SH-SY5Y (cell line): ENCODE data around the gene RHBDF2.

Source experiments
- GATA2 ChIP-seq: IDR thresholded peaks from 2 replicates; pipeline ENCODE4 v1.6.1; 2011; ENCODE audit warnings: mild to moderate bottlenecking, low read depth, low read length
- GATA3 ChIP-seq: IDR thresholded peaks from 2 replicates; pipeline ENCODE4 v1.6.1; 2011; ENCODE audit warnings: low read depth, mild to moderate bottlenecking, low read length, moderate library complexity

DNA sequence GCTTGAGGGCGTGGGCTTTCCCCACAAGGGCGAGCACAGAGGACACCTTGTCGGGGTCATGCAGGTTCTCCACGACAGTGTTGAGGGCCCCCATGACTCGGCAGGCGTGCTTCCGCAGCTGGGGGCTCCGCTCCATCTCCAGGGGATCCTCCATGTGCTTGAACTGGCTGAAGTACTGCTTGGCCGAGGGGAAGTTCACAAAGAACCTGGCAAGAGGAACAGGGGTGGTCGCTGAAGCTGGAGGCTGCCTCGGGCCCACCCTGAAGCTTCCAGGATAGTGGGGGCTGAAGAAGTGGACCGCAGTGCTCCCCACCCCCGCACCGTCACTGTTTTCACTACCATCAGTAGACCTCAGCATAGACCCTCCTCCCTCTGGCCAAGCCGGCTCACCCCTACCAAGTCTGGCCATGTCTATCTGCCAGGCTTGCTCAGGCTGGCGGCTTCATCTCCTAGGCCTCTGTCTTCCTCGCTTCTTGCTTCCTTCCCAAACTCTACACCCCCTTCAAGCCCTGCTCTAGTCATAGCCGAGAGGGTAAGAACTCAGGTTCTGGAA is 30.3 kb upstream of the RHBDF2 start:
- no peak for TF ChIP-seq GATA3
- no peak for TF ChIP-seq GATA2
